IPS-NIHi7 (cell line): ENCODE measurements around the gene TIMM8B.
A peak's percentile ranks its signal among the peaks of the same experiment; 100 is the strongest.
"Not testable (repeated sequence)": the region's sequence is repeated elsewhere in the genome, so short reads cannot be mapped to it uniquely, and the experiment has no call there.

Experiments
- DNase-seq: peaks from one replicate; pipeline ENCODE4 v3.0.0; 2012; ENCODE audit warnings: mixed read lengths; ENCODE audit errors: extremely low spot score

Gene TIMM8B

DNA sequence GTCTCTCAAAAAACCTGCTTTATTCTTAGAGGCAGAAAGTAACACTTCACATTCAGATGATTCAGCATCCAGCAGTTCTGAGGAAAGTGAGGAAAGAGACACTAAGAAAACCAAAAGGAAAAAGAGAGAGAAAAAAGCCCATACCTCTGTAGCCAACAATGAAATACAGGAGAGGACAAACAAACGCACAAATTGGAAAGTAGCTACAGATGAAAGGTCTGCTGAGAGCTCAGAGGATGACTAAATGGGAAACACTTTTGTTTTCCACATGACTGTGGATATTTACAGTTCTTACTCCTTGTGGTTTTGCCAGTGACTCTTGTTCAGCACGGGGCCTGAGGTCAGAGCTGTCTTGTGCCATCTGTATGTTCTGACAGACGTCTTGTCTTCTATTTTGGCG lies 3.8 kb downstream of the TIMM8B start:
- DNase-seq = no peak

DNA sequence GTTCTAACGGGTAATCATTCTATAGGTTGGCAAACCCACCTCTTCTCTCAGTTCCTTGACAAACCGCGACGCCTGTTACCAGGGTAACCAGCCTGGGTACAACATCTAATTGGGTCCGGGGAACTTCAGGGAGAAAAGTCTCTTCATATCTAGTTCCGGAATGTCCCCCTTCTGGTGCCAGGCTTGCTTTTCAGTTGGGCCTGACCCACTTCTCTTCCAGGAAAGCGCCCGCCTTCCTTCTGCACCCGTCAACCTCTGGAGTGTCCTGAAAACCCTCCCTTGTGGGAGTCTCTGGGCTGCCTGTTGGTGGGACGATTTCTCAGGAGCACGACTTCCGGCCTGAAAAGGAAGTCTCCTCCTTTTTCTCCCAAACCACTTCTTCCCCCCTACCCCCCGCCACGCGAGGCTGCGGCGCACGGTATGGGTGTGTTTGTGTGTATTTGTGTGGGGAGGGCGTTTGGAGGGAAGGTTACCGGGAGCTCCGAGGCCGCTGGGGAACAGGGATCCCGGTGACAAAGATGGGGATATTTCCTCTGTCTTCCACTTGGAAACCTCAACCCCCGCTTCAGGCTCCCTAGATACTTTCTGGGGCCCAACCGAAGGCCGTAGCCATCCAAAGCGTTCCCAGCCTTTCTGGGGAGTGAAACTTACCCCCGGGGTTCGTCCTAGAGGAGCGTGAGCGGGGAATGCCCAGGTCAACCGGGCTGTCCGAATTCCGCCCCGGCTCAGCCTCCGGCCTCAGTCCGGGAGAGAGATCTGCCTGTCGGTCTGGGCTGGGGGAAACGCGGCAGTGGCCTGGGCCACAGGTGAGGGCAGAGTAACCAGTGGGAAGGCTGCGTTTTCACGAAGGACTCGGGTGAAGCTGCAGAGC lies 12.4 kb downstream of the TIMM8B start, which contains the start of the genes NKAPD1 and PIH1D2:
NKAPD1 (plus strand) TSS at position 359 of the 871 bp plus-strand sequence. CDS start 1,276 bp downstream, outside the sequence.
PIH1D2 (minus strand) TSS at position 77 of the 871 bp plus-strand sequence. CDS start 843 bp downstream, outside the sequence.
- peak; percentile 81 for DNase-seq

DNA sequence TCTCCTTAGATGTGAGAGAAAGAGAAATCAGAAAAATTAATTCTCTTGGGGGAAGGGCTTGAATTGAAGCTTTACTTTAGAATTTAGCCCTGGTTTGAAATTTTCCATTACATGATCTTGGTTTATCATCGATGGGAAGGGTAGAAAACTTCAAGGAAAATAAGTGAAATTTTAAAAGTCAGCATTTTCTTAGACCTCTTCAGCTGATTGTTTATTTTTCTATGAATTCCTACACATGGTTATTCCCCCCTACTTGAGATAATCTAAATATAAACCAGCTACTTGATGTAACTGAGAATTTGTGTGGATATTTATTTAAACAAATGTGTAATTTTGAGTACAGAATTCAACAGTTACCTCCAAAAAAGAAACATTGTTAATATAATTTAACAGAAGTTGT lies 23.6 kb downstream of the TIMM8B start:
- no peak for DNase-seq

DNA sequence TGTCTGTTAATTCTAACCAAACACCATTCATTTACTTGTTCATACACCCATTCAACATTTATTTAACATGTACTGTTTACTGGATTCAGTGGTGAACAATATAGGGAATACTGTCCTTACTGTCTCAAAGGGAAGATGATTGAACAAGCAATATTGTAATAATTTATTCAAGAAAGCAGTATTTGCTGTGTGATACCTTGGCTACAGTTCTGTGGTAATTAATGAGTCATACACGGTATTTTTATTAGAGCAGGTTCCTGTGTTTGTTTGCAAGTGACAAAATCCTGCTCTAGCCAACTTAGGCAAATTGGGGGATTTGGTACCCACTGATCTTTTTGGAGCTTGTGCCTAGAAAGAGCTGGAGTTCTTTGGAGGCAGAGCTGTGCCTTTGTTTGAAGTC lies 28.5 kb downstream of the TIMM8B start:
- DNase-seq = no peak

DNA sequence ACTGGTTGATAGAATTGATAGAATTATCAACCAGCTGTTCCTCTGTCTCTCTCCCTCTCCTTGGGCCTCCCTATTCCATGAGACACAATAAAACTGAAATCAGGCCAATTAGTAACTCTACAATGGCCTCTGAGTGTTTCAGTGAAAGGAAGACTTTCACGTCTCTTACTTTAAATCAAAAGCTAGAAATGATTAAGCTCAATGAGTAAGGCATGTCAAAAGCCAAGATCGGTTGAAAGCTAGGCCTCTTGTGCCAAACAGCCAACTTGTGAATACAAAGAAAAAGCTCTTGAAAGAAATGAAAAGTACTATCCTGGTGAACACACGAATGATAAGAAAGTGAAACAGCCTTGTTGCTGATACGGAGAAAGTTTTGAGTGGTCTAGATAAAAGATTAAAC lies 29.4 kb downstream of the TIMM8B start:
- no peak for DNase-seq

DNA sequence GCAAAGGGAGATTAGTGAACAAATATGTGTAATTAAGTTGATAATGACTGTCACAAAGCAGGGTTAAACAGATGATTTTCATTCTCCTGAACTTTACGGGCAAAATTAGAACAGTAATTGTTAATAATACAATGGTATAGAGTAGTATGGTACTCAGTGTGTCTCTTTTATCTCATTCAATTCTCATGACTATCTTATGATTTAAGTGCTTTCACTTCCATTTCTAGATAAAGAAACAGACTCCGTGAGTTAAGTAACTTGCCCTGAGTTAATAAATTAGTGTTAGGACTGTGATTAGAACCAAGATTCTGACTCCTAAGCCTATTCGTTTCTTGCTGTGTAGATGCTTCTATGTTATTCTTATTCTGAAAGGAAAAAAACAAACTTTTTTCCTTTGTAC lies 34.8 kb downstream of the TIMM8B start:
- no peak for DNase-seq

DNA sequence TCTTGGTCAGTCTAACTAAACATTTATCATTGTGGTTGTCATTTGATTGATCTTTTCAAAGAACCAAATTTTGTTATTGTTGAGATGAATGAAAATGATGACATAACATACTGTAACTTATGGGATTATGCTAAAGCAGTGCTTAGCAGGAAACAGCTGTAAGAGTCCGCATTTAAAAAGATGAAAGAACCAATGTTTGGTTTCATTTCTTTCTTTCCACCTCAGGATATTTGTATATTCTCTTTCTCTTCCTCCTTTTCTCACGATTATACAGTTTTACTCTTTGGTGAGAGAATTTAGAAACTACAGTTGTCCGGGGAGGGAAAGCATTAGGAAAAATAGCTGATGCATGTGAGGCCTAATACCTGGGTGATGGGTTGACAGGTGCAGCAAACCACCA lies 35.8 kb downstream of the TIMM8B start:
- no peak for DNase-seq

DNA sequence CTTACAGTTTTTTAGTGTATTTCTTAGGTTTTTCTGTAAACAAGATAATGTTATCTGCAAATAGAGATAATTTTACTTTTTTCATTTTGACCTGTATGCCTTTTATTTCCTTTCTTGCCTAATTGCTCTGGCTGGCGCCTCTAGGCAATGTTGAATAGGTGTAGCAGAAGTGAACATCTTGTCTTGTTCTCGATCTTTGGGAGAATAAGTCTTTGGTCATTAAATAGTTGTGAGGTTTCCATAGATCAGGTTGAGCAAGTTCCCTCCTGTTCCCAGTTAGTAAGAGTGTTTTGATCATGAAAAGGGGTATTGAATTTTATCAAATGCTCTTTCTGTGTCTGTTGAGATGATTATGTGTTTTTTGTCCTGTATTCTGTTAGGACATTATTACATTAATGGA lies 36.8 kb downstream of the TIMM8B start:
- DNase-seq = no peak

DNA sequence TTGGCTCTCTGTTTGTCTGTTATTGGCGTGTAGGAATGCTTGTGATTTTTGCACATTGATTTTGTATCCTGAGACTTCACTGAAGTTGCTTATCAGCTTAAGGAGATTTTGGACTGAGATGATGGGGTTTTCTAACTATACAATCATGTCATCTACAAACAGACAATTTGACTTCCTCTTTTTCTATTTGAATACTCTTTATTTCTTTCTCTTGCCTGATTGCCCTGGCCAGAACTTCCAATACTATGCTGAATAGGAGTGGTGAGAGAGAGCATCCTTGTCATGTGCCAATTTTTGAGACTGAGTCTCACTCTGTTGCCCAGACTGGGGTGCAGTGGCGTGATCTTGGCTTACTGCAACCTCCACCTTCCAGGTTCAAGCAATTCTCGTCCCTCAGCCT lies 38.3 kb downstream of the TIMM8B start:
- not testable (repeated sequence) for DNase-seq

DNA sequence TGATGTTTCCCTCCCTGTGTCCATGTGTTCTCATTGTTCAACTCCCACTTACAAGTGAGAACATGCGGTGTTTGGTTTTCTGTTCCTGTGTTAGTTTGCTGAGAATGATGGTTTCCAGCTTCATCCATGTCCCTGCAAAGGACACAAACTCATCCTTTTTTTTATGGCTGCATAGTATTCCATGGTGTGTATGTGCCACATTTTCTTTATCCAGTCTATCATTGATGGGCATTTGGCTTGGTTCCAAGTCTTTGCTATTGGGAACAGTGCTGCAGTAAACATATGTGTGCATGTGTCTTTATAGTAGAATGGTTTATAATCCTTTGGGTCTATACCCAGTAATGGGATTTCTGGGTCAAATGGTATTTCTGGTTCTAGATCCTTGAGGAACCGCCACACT lies 39.9 kb downstream of the TIMM8B start:
- DNase-seq = not testable (repeated sequence)

DNA sequence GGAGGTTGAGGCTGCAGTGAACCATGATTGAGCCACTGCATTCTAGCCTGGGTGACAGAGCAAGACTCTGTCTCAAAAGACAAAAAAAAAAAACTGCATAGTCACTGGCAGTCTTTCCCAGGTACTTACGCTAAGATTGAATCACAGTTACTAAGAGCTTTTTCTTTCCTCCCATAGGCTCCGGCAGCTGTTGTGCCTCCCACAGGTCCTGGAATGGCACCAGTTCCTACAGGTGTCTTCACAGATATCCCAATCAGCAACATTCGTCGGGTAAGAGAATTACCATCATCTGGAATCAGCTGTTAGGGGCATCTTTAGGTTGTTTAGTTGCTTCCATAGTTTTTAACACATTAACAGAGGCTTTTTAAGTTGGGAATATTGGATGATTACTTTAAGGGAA lies 41.6 kb downstream of the TIMM8B start:
- DNase-seq = no peak

DNA sequence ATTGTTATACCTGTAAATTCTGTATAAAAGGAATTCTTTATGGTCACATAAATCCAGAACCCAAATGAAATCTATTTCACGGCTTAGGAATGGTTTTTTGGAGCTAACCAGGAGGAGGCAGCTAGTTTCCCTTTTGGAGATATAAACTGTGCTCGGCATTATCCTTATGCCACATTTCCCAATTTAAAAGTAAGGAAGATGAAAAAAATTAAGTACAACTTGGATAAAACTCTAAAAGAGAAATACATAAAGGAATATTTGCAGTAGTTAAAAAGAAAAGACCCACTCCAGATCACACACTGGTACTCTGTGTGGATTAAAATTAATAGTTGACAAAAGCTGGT lies 43.6 kb downstream of the TIMM8B start:
- DNase-seq = no peak

DNA sequence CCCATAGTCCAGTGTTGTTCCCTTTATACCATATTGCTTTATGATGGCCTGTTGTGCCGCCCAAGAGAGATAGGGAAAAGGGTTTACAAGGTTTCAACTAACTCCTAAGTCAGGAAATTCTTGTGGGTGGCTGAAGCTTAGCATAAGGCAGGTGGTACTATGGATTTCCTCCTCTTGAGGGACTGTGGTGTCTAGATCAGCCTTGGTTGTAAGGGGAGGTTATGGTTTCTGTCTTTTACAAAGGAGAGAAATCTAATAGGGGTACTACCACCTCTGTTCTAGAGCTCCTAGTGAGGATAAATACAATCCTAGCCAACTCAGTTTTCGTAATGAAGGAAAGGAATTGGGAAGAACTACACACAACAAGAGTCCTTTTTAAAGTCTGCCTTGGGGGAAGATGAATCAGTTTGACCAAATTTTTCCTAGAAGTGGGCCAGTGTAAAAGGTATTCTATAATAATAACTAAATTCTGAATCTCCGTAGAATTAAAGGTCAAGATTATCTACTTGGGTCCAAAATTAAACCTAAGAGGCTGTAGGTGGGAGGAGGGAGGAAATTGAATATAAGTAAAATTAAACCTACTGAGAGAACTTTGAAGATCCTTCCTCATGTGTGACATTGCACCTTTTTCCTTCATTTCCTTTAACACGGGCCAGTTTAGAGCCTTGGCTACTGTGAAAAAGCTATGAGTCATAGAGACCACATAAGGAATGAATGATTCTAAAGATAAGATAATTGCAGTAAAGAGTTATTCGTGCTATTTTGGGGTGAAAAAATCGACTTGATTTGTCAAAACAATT lies 44.2 kb downstream of the TIMM8B start:
- no peak for DNase-seq

DNA sequence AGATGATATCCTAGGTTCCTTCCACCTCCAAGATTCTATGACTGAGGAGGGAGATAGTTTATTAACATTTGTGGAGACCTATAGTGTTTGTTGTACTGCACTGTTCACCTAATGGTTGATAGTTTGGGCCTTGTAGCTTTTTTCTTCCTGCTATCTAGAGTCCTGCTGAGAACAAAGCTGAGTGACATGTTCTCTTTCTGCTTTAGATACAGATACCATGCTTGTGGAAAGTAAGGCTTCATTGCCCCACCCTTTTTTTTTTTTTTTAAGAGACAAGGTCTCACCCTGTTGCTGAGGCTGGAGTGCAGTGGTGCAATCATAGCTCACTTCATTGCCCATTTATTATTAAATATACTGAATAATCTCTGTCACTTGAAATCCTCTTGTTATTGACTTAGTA lies 49.0 kb downstream of the TIMM8B start:
- no peak for DNase-seq
